HG02981 (cell line): ENCODE data around the gene UNC5C.

ENCODE experiments used
- ATAC-seq: cut with Tn5 transposase; IDR thresholded peaks from one replicate; pipeline ENCODE4 v1.9.1; 2021; ENCODE audit warnings: mild to moderate bottlenecking, moderate library complexity; ENCODE audit not compliant: unreplicated experiment

UNC5C gene

DNA sequence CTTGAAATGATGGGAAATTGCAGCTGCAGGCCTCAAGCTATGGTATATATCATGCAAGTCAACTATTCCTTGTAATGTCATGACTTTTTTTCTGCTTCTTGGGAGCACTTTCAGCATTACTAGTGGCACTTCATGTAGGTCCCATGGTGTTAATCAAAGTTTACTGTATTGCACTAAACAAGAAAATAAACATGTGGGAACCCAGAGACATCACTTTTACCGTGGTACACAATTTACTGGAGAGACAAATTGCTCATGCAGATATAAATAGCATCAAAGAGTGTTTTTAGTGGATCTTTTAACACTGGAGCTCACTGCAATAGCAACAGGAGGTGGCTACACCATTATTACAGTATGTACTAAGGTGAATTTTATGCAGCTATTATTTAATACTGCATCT is 79.2 kb downstream of the UNC5C start:
- no peak for ATAC-seq

DNA sequence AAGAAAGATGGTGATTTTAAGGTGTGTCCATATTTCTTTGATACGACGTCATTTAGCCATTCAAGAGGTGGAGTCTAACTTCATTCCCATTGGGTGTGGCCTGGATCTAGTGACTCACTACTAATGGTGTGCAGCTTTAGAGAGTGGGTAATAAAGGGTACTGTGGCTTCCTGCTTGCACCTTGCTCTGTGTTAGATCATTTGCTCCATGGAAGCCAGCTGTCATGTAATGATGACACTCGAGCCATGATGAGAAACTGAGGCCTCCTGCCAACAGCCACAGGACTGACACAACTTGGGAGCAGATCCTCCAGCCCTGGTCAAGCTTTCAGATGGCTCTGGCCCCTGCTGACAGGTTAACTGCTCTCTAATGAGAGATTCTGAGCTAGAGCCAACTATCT is 82.0 kb downstream of the UNC5C start:
- no peak for ATAC-seq

DNA sequence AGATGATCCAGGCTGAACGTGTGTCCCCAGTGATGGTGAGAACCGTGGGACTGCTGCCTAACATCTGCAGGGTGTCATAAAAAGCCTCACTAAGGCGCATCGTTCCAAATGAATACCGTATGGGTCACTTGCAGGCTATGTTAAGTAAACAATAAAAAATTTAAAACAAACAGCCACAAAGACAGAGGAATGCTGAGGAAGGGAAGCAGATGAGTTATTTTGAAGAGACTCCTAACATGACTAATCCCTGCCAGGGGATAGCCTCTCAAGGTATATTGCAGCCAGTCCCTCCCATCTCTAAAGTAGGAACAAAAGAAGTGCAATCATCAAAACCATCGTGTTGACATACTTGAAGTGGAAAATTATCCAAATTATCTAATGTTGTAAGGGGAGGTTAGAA is 83.8 kb downstream of the UNC5C start:
- no peak for ATAC-seq

DNA sequence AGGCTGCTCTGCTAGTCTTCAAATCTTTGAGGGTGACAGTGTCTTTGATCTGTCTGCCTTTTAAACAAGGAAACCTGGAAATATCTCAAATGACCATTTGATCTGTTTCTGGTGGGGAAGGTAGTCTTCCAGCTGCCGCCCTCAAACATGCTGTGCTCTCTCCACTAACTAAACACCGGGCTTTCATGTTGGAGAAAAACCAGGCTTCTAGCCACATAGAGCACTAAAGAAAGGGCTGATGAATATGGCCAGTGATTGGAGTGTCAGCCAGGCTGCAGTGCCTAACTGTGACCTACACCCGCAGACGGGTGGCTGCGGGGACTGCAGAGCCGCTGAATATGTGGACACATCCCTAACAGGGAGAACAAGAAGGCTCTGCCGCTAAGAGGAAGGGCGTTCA is 85.9 kb downstream of the UNC5C start:
- no peak for ATAC-seq

DNA sequence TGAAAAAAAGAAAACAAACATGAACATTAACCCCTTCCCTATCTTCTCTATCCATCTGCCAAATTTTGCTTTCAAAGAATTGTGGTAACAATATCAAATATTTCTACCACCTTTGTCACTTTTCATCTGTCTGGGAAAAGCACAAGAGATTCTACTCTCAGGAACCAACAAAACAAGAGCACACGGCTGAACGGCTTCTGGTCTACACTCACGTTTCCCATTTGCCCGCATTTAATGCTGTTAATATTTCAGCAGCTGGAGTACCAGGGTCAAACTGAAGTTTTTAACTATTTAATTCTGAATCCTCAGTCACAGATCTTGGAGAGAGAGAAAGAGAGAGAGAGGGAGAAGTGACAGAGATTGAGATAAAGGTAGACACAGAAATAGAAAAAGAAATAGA is 91.4 kb downstream of the UNC5C start:
- ATAC-seq, result no peak

DNA sequence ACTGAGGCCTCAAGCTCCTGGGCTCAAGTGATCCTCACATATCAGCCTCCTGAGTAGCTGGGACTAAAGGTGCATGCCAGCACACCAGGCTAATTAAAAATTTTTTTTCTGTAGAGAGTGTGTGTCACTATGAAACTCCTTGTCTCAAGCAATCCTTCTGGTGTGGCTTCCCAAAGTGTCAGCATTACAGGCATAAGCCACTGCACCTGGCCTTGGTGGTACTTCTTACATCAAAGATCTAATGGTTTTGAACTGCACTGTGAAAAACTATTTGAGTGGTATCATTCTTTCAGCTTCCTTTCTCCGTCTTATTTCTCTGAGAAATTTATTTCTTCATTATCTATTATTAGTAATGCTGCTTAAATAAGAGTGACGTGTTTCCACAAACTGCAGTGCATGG is 98.5 kb downstream of the UNC5C start:
- ATAC-seq, result no peak

DNA sequence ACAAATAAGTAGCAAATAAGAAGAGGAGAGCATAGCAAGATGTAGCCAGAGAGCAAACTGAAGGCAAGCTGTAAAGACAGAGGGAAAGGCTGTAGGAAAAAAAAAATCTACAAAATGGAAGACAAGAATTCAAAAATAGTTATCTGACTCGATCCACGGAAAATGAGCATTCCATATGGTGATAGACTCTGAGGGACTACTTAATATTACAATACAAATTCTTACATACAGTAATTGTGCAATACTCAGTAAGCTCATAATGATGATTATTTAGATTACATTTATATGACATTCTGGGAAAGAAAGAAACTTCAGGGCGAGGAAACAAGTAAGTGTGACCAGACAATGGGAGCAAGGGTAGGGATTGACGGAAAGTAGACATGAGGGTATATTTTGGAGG is 102.6 kb downstream of the UNC5C start:
- no peak for ATAC-seq

DNA sequence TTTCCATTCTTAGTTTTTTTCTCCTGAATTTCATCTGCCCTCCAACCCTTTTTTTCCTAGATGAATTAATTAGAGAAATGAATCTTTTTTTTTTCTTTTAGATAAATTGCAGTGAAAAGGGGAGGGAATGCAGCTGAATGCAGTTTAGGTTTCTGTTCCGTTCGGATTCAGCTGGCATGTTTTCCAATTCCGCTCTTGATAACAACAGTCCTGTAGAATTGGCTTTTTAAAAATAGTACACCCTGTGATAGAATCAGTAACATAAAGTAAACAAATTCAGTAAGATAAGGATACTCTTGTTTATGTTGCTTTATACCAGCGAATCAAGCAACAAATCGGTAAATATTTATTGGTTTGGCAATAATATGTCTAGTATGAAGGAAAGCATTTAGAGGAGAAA is 103.5 kb downstream of the UNC5C start:
- ATAC-seq, result no peak

DNA sequence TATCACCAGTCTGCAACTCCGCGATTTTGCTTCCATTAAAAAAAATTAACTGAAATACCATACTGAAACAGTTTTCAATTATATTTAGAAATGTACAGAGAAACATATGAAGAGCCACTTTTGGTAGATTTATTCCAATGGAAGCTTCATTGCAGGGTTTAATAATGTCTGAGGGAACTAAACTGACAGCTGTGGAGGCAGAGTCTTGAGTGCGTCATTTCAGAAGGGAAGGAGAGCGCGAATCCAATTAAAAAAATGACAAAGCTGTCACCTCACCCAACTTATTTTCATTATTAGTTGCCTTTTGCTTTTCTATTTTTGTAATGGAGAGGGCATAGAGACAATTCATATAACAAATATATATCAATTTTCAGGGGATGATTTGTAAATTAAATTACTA is 104.0 kb downstream of the UNC5C start:
- ATAC-seq, result no peak

DNA sequence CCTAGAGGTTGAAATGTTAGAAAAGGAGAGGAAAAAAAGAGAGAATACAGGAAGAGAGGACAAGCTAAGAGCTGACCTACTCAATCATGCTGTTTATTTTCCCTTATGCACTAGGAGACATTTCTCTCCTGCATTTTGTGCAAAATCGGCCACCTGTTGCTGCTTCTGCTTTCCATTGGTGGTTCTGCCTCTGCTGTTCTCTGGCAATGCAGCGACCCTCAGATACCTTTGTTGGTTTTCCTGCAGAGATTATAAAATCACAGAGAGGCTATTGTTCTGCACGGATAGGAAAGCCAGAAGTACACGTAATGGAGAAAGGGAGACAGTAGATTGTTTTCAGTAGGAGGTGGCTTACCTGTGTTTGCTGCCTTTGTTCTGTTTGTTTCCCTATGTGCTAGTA is 108.9 kb downstream of the UNC5C start:
- ATAC-seq, result no peak

DNA sequence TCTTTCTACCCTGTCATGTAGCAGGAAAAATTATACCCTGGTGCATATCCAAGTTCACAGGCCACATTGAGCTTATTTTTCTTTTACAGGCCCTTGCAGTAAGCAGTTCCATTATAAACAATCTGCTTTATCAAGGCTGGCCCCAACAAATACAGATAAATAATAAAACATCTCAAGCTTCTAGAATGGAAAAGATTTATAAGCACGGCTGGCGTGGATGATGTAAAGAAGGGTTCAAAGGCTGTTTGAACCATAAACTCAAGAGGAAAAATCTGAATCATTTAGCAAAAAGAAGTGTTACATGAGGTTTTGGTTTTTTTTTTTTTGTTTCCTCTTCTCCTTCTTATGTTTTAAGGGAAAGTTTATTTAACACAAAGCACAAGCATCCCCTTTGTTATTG is 109.7 kb downstream of the UNC5C start:
- ATAC-seq, result no peak

DNA sequence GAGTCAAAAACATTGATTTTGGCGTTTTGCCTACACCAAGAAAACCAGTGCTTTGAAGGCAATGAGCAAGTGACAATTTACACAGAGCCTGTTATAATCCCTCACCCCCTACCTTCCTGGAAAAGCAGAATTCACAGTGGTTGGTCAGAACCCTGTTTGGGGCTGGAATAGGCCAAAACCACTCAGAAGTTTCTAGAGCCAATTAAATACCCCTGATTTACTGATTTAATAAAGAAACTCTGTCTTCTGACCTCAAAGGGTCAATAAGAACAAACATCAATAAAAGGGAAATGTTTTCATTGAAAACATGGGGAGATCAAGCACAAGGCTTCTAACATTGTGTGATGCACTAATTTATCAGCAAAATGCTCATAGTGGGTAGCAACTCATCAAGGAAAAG is 116.3 kb downstream of the UNC5C start:
- no peak for ATAC-seq

DNA sequence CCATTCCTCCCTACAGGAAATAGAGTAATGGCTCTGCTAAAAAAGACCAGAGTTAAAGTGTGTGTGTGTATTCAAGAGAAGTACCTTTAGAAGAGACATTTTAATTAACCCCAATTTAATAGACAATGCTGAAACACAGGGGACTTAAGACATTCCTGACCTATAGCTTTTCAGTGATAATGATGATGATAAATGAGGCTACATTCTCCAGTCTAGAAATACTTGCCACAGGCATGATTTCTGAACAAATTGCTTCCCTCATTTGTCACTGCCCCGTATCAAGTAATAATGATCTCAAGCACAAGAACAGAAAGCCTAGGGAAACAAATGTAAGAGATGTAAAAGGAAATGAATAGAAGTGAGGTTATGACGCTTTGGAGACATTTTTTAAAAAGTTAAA is 117.1 kb downstream of the UNC5C start:
- ATAC-seq, result no peak

DNA sequence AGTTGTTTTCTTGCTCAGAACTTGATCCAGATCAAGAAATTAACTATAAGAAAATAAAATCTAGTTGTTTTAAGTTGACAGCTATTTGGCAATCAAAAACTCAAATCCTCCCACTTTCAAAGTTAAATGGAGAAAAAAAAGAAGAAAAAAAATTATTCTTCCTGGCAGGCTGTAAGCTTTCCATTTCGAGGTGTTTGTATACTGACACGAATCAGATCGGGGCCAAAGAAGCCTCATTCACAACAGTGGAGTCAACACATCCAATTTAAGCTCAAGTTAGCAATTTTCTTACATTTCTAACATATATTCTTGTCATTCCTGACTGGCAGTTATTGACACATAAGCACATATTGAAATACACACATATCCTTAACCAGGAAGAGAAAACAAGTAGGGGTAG is 119.4 kb downstream of the UNC5C start:
- no peak for ATAC-seq

DNA sequence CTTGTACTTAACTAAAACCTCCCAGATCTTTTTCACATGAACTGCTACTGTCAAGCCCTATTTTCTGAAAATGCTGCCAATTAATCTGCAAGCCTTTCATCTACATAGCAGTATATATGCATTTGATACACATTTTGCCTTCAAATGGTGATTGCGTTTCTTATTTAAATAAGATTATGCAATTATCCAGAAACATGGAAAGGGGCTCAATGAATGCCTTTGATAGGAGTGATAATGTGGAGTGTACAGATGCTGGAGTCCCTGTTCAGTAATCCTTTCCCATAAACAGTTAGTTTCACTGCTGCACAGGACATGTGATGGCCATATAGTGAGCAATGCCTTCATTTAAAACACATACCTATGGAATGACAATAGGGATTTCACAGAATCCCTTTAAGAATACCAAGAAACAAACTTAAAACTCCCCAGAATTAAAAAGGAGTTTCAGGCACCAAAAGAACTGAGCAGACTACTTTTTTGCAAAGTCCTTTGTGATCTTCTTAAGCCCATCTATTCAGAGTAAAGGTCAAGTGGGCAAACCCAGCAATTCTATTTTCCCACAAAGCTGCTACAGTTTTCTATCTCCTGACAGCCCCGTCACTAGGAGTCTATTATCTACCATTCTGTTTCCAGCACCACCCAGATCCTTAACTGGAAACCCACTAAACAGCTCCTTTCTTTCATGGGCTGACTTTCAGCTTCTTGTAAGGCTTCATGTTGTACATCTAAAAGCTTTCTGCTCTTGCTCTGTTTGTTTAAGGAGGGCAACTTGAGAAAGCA is 120.3 kb downstream of the UNC5C start:
- no peak for ATAC-seq

DNA sequence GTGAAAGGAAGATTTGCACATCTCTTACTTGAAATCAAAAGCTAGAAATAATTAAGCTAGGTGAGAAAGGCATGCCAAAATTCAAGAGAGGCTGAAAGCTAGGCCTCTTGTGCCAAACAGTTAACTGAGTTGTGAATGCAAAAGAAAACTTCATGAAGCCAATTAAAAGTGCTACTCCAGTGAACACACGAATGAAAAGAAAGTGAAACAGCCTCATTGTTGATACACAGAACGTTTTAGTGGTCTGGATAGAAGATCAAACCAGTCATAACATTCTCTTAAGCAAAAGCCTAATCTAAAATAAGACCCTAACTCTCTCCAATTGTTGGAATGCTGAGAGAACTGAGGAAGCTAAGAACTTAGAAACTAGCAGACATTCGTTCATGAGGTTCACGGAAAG is 122.3 kb downstream of the UNC5C start:
- ATAC-seq, result no peak

DNA sequence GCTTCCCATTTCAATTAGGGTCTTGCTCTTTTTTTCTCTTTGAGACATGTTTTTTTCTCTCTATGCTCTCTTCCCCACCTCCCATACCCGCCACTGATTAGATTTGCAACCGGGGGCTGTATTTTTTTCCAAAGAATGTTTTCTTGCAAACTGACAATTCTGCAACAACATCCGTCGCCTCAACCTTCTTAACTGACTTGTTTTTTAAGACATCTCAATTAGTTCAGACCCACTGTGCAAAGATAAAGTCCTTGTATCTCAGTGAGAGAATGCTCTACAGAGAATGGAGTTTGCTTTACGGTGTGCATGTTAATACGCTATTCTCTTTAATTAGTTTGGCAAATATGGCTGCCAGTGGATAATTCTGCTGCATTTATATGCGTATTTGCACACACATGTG is 126.3 kb downstream of the UNC5C start:
- ATAC-seq, result no peak

DNA sequence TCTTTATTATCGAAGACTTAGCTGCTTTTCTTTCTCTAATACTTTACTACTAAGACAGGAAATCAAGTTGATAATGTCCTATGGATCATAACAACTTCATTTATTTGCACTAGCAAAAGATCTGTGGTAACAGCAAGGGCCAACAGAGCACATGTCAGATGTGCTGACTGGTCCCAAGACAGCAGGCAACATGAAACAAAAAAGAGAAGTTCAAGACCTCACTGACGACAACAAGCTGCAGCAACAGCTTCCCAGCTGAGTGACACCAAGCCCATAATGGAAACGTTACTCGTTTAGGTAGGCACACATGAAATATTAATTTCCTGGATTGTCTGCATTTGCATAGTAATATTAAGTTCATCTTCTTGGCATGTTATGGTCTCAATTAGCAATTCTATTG is 126.9 kb downstream of the UNC5C start:
- no peak for ATAC-seq

DNA sequence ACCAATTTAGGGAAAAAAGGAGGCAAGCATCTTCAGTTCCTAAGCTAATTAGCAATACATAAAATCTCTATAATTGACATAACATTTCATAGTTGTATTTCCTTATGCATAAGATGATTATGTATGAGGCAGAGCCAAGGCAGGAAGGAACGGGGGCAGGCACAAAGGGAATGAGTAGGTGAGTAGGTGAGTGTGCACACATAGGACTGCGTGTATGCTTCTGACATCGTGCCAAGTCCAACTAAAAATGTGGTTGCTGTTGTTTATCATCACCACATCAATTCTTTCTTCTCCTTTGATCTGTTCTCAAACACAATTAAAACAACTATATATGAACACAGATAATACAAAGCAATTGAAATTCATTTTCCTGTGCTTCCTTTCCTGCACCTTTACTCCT is 131.2 kb downstream of the UNC5C start:
- ATAC-seq, result no peak

DNA sequence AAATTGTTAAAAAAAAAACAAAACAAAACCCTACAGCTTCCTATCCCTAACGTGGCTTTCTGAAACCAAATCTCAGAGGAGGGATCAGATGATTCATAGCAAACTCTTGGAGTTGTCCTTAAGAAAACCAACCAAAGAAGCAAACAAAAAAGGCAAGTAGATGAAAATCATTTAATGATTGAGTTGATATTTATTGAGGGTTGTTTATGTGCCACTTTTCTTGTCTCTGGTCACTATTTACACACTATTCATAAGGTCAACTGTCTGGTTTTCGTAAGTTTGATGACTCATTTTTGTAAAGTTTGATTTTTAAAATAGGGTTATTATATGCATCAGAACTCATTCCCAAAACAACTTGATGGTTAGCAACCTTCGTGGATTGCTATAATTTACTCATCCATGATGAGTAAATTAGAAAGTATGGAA is 133.4 kb downstream of the UNC5C start:
- ATAC-seq, result no peak

DNA sequence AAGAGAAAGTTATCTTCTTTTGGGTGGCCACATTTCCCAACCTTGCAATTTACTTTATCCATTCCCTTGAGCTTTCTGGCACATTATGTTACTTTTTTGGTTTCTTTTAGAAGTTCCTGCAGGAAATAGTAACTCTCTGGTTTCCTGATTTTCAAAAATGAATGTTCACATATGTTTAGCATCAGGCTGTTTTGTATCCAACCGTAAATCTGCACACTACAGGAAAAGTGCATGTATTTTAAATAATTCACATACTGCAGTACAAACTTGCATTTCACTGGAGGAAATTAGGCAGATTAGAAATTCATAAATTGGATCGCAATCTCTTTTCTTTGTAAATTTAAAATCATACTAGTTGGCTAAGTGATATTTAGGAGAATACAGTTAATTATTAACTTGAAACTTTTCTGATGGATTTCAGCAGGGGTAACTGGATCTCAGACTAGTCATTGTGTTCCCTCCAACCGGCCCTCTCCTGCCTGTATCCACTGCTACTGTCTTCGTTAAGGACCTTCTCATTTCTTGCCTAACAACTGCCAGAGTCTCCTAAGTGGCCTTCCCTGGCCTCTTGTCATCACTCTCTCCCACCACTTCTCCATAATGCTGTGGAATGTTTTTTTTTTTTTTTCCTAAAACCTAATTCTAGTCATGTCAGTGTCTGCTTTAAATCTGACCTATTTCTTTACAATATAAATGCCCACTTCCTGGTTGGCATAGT is 137.2 kb downstream of the UNC5C start:
- no peak for ATAC-seq

DNA sequence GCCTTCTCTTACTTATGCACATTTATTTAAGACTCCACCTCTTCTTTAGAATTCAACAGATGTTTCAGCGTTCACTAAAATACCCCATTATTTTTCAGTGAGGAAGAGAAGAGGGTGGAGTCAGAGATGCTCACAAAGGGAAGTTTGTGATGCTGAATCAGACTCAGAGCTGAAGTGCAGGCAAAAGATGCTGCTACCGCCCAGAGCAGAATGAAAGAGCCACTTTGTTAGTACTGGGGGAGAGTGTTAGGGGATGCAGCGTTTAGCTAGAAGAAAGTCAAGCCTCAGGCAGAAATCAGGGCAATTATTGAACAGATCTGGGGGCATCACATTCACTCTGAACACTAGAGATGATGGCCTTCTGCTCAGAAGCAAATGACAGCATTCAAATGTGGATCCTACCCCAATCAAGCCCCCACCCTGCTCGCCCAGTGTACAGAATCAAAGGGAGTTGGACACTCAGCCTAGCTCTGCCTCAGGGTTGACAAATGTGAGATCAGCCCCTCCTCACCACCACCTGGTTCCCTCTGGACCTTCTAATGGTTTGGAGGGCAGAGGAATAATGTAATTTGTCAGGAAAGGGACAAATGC is 138.3 kb downstream of the UNC5C start:
- no peak for ATAC-seq
